B cell (primary cell): ENCODE measurements around the gene ATG13. TPM values are rescaled to one million over a fixed set of nuclear protein-coding genes. Genes with fewer than 3 reads are reported as not detected.

Experiments
- ATAC-seq: fragments of 200-7000 bp; cut with Tn5 transposase; one replicate; pipeline ENCODE4 v1.10.0; 2021; ENCODE audit warnings: low read depth, mild to moderate bottlenecking, moderate number of reproducible peaks, moderate library complexity
- CTCF ChIA-PET: fragments of 350-600 bp; sonication (Branson Sonifier 250); formaldehyde crosslinking; loops from one replicate; lab custom pipeline; 2021; ENCODE audit warnings: antibody characterized with exemption, inconsistent platforms; lab: Charles Lee
- POLR2A ChIA-PET: fragments of 350-600 bp; sonication (Branson Sonifier 250); formaldehyde crosslinking; loops from one replicate; lab custom pipeline; 2021; ENCODE audit warnings: antibody characterized with exemption; lab: Charles Lee
- DNase-seq: peaks from one replicate; pipeline ENCODE4 v3.0.0; 2013
- H2AFZ ChIP-seq: 2 replicates; pipeline ENCODE4 v1.6.1; 2012; ENCODE audit warnings: mild to moderate bottlenecking, low read depth, low read length; ENCODE audit not compliant: insufficient read depth, poor library complexity, severe bottlenecking
- H3K27ac ChIP-seq, 2 donors: 1 replicate in 1 of 2; 2 replicates in 1 of 2; pipeline ENCODE4 v1.5.1; 2012 to 2013; ENCODE audit warnings: low read length in 2 of 2, mild to moderate bottlenecking in 2 of 2, moderate library complexity in 1 of 2
- H3K27me3 ChIP-seq, 4 experiments: fragments of 200-600 bp in 1 of 4; sonication (generic) in 1 of 4; replicated peaks in 1 of 4; 1 replicate in 2 of 4; 2 replicates in 2 of 4; pipeline versions ENCODE4 v1.6.1 to v1.7.0; 2013 to 2016; ENCODE audit warnings: low read length in 3 of 4, mild to moderate bottlenecking in 2 of 4, mixed read lengths in 1 of 4, moderate library complexity in 1 of 4; ENCODE audit not compliant: insufficient read depth in 4 of 4, control insufficient read depth in 3 of 4; ENCODE audit errors: control extremely low read depth in 1 of 4
- H3K36me3 ChIP-seq, 2 experiments: replicated peaks in 1 of 2; 1 replicate in 1 of 2; 2 replicates in 1 of 2; pipeline versions ENCODE4 v1.6.1 to v1.7.1; 2013; ENCODE audit warnings: low read length in 1 of 2; ENCODE audit not compliant: insufficient read depth in 2 of 2, control insufficient read depth in 1 of 2; ENCODE audit errors: control extremely low read depth in 1 of 2, extremely low read depth in 1 of 2
- H3K4me1 ChIP-seq, 2 donors: fragments of 200-600 bp in 1 of 2; sonication (generic) in 1 of 2; 1 replicate in 1 of 2; 2 replicates in 1 of 2; pipeline versions ENCODE4 v1.5.1 to v1.6.1; 2013 to 2017; ENCODE audit warnings: low read length in 2 of 2; ENCODE audit not compliant: control insufficient read depth in 2 of 2, insufficient read depth in 2 of 2
- H3K4me2 ChIP-seq: replicated peaks from 2 replicates; pipeline ENCODE3; 2012; ENCODE audit warnings: mild to moderate bottlenecking, low read depth, low read length; ENCODE audit not compliant: poor library complexity, severe bottlenecking
- H3K4me3 ChIP-seq, 5 experiments: fragments of 200-600 bp in 1 of 5; sonication (generic) in 1 of 5; 1 replicate in 3 of 5; 2 replicates in 2 of 5; pipeline versions ENCODE4 v1.5.1 to v1.7.0; 2011 to 2016; ENCODE audit warnings: low read length in 4 of 5, mild to moderate bottlenecking in 4 of 5, low read depth in 2 of 5, control low read depth in 1 of 5, moderate library complexity in 1 of 5; ENCODE audit not compliant: insufficient read depth in 1 of 5; ENCODE audit errors: control extremely low read depth in 1 of 5, extremely low read depth in 1 of 5
- H3K79me2 ChIP-seq: fragments of 200-600 bp; sonication (generic); one replicate; pipeline ENCODE4 v1.6.0; 2016; ENCODE audit warnings: low read length; ENCODE audit not compliant: control insufficient read depth, insufficient read depth
- H3K9ac ChIP-seq: fragments of 200-600 bp; sonication (generic); 2 replicates; pipeline ENCODE4 v1.6.1; 2017; ENCODE audit warnings: mild to moderate bottlenecking, low read length, moderate library complexity
- H3K9me3 ChIP-seq, 3 donors: one replicate each; pipeline versions ENCODE4 v1.6.1 to v1.7.1; 2013; ENCODE audit warnings: low read length in 2 of 3; ENCODE audit not compliant: control insufficient read depth in 2 of 3, insufficient read depth in 1 of 3; ENCODE audit errors: control extremely low read depth in 1 of 3
- H4K20me1 ChIP-seq: 2 replicates; pipeline ENCODE4 v1.6.0; 2012; ENCODE audit warnings: mild to moderate bottlenecking, low read length; ENCODE audit not compliant: insufficient read depth, control insufficient read depth, poor library complexity, severe bottlenecking
- H3K27ac Mint-ChIP-seq: one replicate; pipeline ENCODE4 v1.8.0; 2021; ENCODE audit warnings: mixed read lengths
- H3K27me3 Mint-ChIP-seq: one replicate; pipeline ENCODE4 v1.8.0; 2021; ENCODE audit warnings: mixed read lengths
- H3K4me1 Mint-ChIP-seq: one replicate; pipeline ENCODE4 v1.8.0; 2021; ENCODE audit warnings: mixed read lengths
- H3K4me3 Mint-ChIP-seq: one replicate; pipeline ENCODE4 v1.8.0; 2021; ENCODE audit warnings: mixed read lengths
- H3K9me3 Mint-ChIP-seq: one replicate; pipeline ENCODE4 v1.8.0; 2022; ENCODE audit warnings: mixed read lengths; ENCODE audit not compliant: insufficient read depth
- EZH2 ChIP-seq: IDR thresholded peaks from 2 replicates; pipeline ENCODE4 v1.6.1; 2012; ENCODE audit warnings: borderline replicate concordance, low read depth, mild to moderate bottlenecking, moderate library complexity, low read length; ENCODE audit not compliant: insufficient read depth, poor library complexity, severe bottlenecking
- WGBS: methylation state at CpG from one replicate; pipeline ENCODE4 v1.1.5; 2013; ENCODE audit warnings: missing lambda C conversion rate; ENCODE audit not compliant: insufficient coverage; 5-methylcytosine and 5-hydroxymethylcytosine counted together
- intact Hi-C: fragments of 100-400 bp; cut with micrococcal nuclease; formaldehyde crosslinking; loops from one replicate; pipeline ENCODE4 v1.10.0; 2022
- polyA plus RNA-seq: library from polyadenylated mRNA; depleted of rRNA; stranded (reverse); fragments of >200 nt; gene quantifications from 2 replicates; pipeline ENCODE4 v1.2.3, GENCODE V29; 2012
- total RNA-seq, 2 donors: library from RNA; stranded (reverse); fragments of 120-200 nt in 1 of 2; gene quantifications; 1 replicate in 1 of 2; 2 replicates in 1 of 2; pipeline versions ENCODE4 v1.2.3 to v1.2.4, GENCODE V29; 2013 to 2022
- TF ChIP-seq, protein P1 (sequence below): fragments of 200-600 bp; IDR thresholded peaks from one replicate; pipeline ENCODE4 v1.8.0; 2022; ENCODE audit warnings: antibody characterized with exemption, mild to moderate bottlenecking

ATG13 gene
- total and polyA plus RNA-seq, 2 donors (not counting 1 experiment from before 2014, with no cell fraction given), result 48.5 to 88.8 TPM

DNA sequence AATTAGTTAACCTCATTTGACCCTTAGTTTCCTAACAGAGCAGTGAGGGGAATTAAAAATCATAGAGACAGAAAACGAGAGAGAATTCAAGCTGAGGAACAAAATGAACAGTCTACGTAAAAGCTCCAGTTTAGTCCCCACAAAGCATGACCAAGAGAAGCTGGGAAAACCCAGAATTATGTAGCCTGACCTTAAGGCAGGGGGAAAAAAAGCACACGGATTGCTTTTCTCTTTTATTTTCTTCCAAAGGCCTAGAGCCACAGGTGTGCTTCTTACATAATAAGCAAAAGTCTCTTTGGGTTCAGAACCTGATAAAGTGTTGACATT lies 23.0 kb upstream of the ATG13 start:
- Histone ChIP-seq H3K27me3 (no peaks in the 10 kb centered on the region), H3K4me2 (peak overlapping the region; percentile 99), H3K9me3 (no peaks in the 10 kb centered on the region), H3K36me3 (no peaks in the 10 kb centered on the region), H3K4me3 (peak overlapping the region; percentile 71 to 98 (median 80)), H3K4me1 (peaks cover 18 to 21% of the 10 kb centered on the region in 2 donors), H3K79me2 (peaks cover 57% of the 10 kb centered on the region), H3K27ac (peak overlapping the region; percentile 58 to 78), H2AFZ (peak overlapping the region; percentile 86), H3K9ac (peak overlapping the region; percentile 94), H4K20me1 (peaks cover 33% of the 10 kb centered on the region)
- ChIA-PET POLR2A (interaction anchor here (0.9 to 1.9 kb wide), 3 partner anchors 20 to 34 kb away, joined by 5 to 10 read pairs (median 6); partner anchors contain the start of genes ATG13 and HARBI1), CTCF (interaction anchor here (1.2 to 1.6 kb wide), 5 partner anchors 23 to 106 kb away, joined by 3 to 9 read pairs (median 3); partner anchors contain the start of genes ARHGAP1, ATG13, HARBI1 and ZNF408)
- H3K27ac Mint-ChIP-seq, result peak overlapping the region; percentile 91
- H3K27me3 Mint-ChIP-seq, result no peaks in the 10 kb centered on the region
- no peak for DNase-seq
- TF ChIP-seq EZH2, result no peak
- TF ChIP-seq, protein P1, sequence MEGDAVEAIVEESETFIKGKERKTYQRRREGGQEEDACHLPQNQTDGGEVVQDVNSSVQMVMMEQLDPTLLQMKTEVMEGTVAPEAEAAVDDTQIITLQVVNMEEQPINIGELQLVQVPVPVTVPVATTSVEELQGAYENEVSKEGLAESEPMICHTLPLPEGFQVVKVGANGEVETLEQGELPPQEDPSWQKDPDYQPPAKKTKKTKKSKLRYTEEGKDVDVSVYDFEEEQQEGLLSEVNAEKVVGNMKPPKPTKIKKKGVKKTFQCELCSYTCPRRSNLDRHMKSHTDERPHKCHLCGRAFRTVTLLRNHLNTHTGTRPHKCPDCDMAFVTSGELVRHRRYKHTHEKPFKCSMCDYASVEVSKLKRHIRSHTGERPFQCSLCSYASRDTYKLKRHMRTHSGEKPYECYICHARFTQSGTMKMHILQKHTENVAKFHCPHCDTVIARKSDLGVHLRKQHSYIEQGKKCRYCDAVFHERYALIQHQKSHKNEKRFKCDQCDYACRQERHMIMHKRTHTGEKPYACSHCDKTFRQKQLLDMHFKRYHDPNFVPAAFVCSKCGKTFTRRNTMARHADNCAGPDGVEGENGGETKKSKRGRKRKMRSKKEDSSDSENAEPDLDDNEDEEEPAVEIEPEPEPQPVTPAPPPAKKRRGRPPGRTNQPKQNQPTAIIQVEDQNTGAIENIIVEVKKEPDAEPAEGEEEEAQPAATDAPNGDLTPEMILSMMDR, result no peak
- ATAC-seq, result no peak
- intact Hi-C loops, result loop anchor here (1.0 kb wide), 2 partner anchors 23 to 106 kb away; partner anchors contain the start of genes ARHGAP1, ATG13 and HARBI1
- 61% methylated on average over 2 of the region's 3 CpGs for WGBS
- peak overlapping the region; percentile 93 for H3K4me3 Mint-ChIP-seq
- peaks cover 33% of the 10 kb centered on the region for H3K4me1 Mint-ChIP-seq
- H3K9me3 Mint-ChIP-seq, result no peaks in the 10 kb centered on the region

DNA sequence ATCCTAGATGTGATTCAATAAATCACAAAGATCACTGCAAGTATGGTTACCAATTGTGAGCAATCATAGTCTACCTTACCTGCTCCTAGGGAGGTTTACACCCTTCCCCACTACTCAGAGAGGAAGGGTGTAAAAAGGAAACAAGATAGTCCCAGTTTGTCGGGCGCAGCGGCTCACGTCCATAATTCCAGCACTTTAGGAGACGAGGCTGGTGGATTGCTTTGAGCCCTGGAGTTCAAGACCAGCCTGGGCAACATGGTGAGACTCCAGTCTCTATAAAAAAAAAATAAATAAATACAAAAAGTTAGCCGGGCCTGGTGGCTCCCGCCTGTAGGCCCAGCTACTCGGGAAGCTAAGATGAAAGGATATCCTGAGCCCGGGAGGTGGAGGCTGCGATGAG lies 22.6 kb upstream of the ATG13 start:
- peak overlapping the region; percentile 93 for H3K4me3 Mint-ChIP-seq
- intact Hi-C loops, result loop anchor here (1.0 kb wide), 2 partner anchors 23 to 106 kb away; partner anchors contain the start of genes ARHGAP1, ATG13 and HARBI1
- Histone ChIP-seq H3K9me3 (no peaks in the 10 kb centered on the region), H3K4me2 (peak overlapping the region; percentile 99), H3K4me3 (peak overlapping the region in 1 of 5 experiments; percentile 98), H3K27ac (no peak overlapping the region), H3K79me2 (peaks cover 52% of the 10 kb centered on the region), H3K36me3 (no peaks in the 10 kb centered on the region), H2AFZ (peak overlapping the region; percentile 86), H3K4me1 (peaks cover 18 to 21% of the 10 kb centered on the region in 2 donors), H4K20me1 (peaks cover 29% of the 10 kb centered on the region), H3K9ac (peak overlapping the region; percentile 94), H3K27me3 (no peaks in the 10 kb centered on the region)
- CTCF ChIA-PET, result interaction anchor here (1.2 to 1.6 kb wide), 4 partner anchors 23 to 105 kb away, joined by 3 to 9 read pairs (median 4); partner anchors contain the start of genes ATG13 and HARBI1
- no peak for ATAC-seq
- TF ChIP-seq EZH2, result no peak
- TF ChIP-seq, protein P1, result no peak
- 94% methylated on average over 10 of the region's 10 CpGs for WGBS
- no peaks in the 10 kb centered on the region for H3K27me3 Mint-ChIP-seq
- POLR2A ChIA-PET, result interaction anchor here (0.9 to 1.9 kb wide), 3 partner anchors 20 to 34 kb away, joined by 5 to 10 read pairs (median 6); partner anchors contain the start of genes ATG13 and HARBI1
- DNase-seq, result no peak
- no peaks in the 10 kb centered on the region for H3K9me3 Mint-ChIP-seq
- peaks cover 31% of the 10 kb centered on the region for H3K4me1 Mint-ChIP-seq
- H3K27ac Mint-ChIP-seq, result no peak overlapping the region
